B cell (primary cell): ENCODE results near the gene PKMYT1. TPM values are rescaled to one million over a fixed set of nuclear protein-coding genes. Genes with fewer than 3 reads are reported as not detected.
A peak's percentile ranks its signal among the peaks of the same experiment; 100 is the strongest.

Experiments
- ATAC-seq: fragments of 200-7000 bp; cut with Tn5 transposase; one replicate; pipeline ENCODE4 v1.10.0; 2021; ENCODE audit warnings: low read depth, mild to moderate bottlenecking, moderate number of reproducible peaks, moderate library complexity
- CTCF ChIA-PET: fragments of 350-600 bp; sonication (Branson Sonifier 250); formaldehyde crosslinking; loops from one replicate; lab custom pipeline; 2021; ENCODE audit warnings: antibody characterized with exemption, inconsistent platforms; lab: Charles Lee
- POLR2A ChIA-PET: fragments of 350-600 bp; sonication (Branson Sonifier 250); formaldehyde crosslinking; loops from one replicate; lab custom pipeline; 2021; ENCODE audit warnings: antibody characterized with exemption; lab: Charles Lee
- DNase-seq: peaks from one replicate; pipeline ENCODE4 v3.0.0; 2013
- H2AFZ ChIP-seq: 2 replicates; pipeline ENCODE4 v1.6.1; 2012; ENCODE audit warnings: mild to moderate bottlenecking, low read depth, low read length; ENCODE audit not compliant: insufficient read depth, poor library complexity, severe bottlenecking
- H3K27ac ChIP-seq, 2 donors: 1 replicate in 1 of 2; 2 replicates in 1 of 2; pipeline ENCODE4 v1.5.1; 2012 to 2013; ENCODE audit warnings: low read length in 2 of 2, mild to moderate bottlenecking in 2 of 2, moderate library complexity in 1 of 2
- H3K27me3 ChIP-seq, 4 experiments: fragments of 200-600 bp in 1 of 4; sonication (generic) in 1 of 4; replicated peaks in 1 of 4; 1 replicate in 2 of 4; 2 replicates in 2 of 4; pipeline versions ENCODE4 v1.6.1 to v1.7.0; 2013 to 2016; ENCODE audit warnings: low read length in 3 of 4, mild to moderate bottlenecking in 2 of 4, mixed read lengths in 1 of 4, moderate library complexity in 1 of 4; ENCODE audit not compliant: insufficient read depth in 4 of 4, control insufficient read depth in 3 of 4; ENCODE audit errors: control extremely low read depth in 1 of 4
- H3K36me3 ChIP-seq, 2 experiments: replicated peaks in 1 of 2; 1 replicate in 1 of 2; 2 replicates in 1 of 2; pipeline versions ENCODE4 v1.6.1 to v1.7.1; 2013; ENCODE audit warnings: low read length in 1 of 2; ENCODE audit not compliant: insufficient read depth in 2 of 2, control insufficient read depth in 1 of 2; ENCODE audit errors: control extremely low read depth in 1 of 2, extremely low read depth in 1 of 2
- H3K4me1 ChIP-seq, 2 donors: fragments of 200-600 bp in 1 of 2; sonication (generic) in 1 of 2; 1 replicate in 1 of 2; 2 replicates in 1 of 2; pipeline versions ENCODE4 v1.5.1 to v1.6.1; 2013 to 2017; ENCODE audit warnings: low read length in 2 of 2; ENCODE audit not compliant: control insufficient read depth in 2 of 2, insufficient read depth in 2 of 2
- H3K4me2 ChIP-seq: replicated peaks from 2 replicates; pipeline ENCODE3; 2012; ENCODE audit warnings: mild to moderate bottlenecking, low read depth, low read length; ENCODE audit not compliant: poor library complexity, severe bottlenecking
- H3K4me3 ChIP-seq, 5 experiments: fragments of 200-600 bp in 1 of 5; sonication (generic) in 1 of 5; 1 replicate in 3 of 5; 2 replicates in 2 of 5; pipeline versions ENCODE4 v1.5.1 to v1.7.0; 2011 to 2016; ENCODE audit warnings: low read length in 4 of 5, mild to moderate bottlenecking in 4 of 5, low read depth in 2 of 5, control low read depth in 1 of 5, moderate library complexity in 1 of 5; ENCODE audit not compliant: insufficient read depth in 1 of 5; ENCODE audit errors: control extremely low read depth in 1 of 5, extremely low read depth in 1 of 5
- H3K79me2 ChIP-seq: fragments of 200-600 bp; sonication (generic); one replicate; pipeline ENCODE4 v1.6.0; 2016; ENCODE audit warnings: low read length; ENCODE audit not compliant: control insufficient read depth, insufficient read depth
- H3K9ac ChIP-seq: fragments of 200-600 bp; sonication (generic); 2 replicates; pipeline ENCODE4 v1.6.1; 2017; ENCODE audit warnings: mild to moderate bottlenecking, low read length, moderate library complexity
- H3K9me3 ChIP-seq, 3 donors: one replicate each; pipeline versions ENCODE4 v1.6.1 to v1.7.1; 2013; ENCODE audit warnings: low read length in 2 of 3; ENCODE audit not compliant: control insufficient read depth in 2 of 3, insufficient read depth in 1 of 3; ENCODE audit errors: control extremely low read depth in 1 of 3
- H4K20me1 ChIP-seq: 2 replicates; pipeline ENCODE4 v1.6.0; 2012; ENCODE audit warnings: mild to moderate bottlenecking, low read length; ENCODE audit not compliant: insufficient read depth, control insufficient read depth, poor library complexity, severe bottlenecking
- H3K27ac Mint-ChIP-seq: one replicate; pipeline ENCODE4 v1.8.0; 2021; ENCODE audit warnings: mixed read lengths
- H3K27me3 Mint-ChIP-seq: one replicate; pipeline ENCODE4 v1.8.0; 2021; ENCODE audit warnings: mixed read lengths
- H3K4me1 Mint-ChIP-seq: one replicate; pipeline ENCODE4 v1.8.0; 2021; ENCODE audit warnings: mixed read lengths
- H3K4me3 Mint-ChIP-seq: one replicate; pipeline ENCODE4 v1.8.0; 2021; ENCODE audit warnings: mixed read lengths
- H3K9me3 Mint-ChIP-seq: one replicate; pipeline ENCODE4 v1.8.0; 2022; ENCODE audit warnings: mixed read lengths; ENCODE audit not compliant: insufficient read depth
- EZH2 ChIP-seq: IDR thresholded peaks from 2 replicates; pipeline ENCODE4 v1.6.1; 2012; ENCODE audit warnings: borderline replicate concordance, low read depth, mild to moderate bottlenecking, moderate library complexity, low read length; ENCODE audit not compliant: insufficient read depth, poor library complexity, severe bottlenecking
- WGBS: methylation state at CpG from one replicate; pipeline ENCODE4 v1.1.5; 2013; ENCODE audit warnings: missing lambda C conversion rate; ENCODE audit not compliant: insufficient coverage; 5-methylcytosine and 5-hydroxymethylcytosine counted together
- intact Hi-C: fragments of 100-400 bp; cut with micrococcal nuclease; formaldehyde crosslinking; loops from one replicate; pipeline ENCODE4 v1.10.0; 2022
- polyA plus RNA-seq: library from polyadenylated mRNA; depleted of rRNA; stranded (reverse); fragments of >200 nt; gene quantifications from 2 replicates; pipeline ENCODE4 v1.2.3, GENCODE V29; 2012
- total RNA-seq, 2 donors: library from RNA; stranded (reverse); fragments of 120-200 nt in 1 of 2; gene quantifications; 1 replicate in 1 of 2; 2 replicates in 1 of 2; pipeline versions ENCODE4 v1.2.3 to v1.2.4, GENCODE V29; 2013 to 2022
- TF ChIP-seq, protein P1 (sequence below): fragments of 200-600 bp; IDR thresholded peaks from one replicate; pipeline ENCODE4 v1.8.0; 2022; ENCODE audit warnings: antibody characterized with exemption, mild to moderate bottlenecking

PKMYT1 gene
- total and polyA plus RNA-seq, 2 donors (not counting 1 experiment from before 2014, with no cell fraction given): 0.67 to 2.6 TPM

DNA sequence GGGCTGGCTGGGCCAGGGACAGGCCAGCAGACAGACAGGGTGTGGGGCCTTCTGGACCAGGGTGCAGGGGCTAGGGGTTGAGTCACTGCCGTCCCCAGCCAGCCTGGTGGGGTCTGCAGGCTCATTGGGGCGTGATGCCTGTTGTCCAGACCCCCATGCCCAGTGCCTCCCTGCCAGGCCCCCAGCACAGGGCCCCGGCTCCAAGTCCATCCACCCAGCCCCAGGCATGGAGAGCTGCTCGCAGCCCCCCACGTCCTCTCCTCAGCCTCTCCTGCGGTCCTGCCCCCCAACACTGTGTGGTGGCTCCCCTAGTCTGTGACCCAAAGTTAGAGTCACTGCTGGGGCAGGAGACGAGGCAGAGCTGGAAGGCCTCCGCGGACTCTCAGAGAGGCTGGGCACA, 7.0 kb upstream of the PKMYT1 start:
- intact Hi-C loops: no loop called here
- Histone ChIP-seq H3K79me2 (no peaks in the 10 kb centered on the region), H4K20me1 (no peaks in the 10 kb centered on the region), H3K4me3 (no peak overlapping the region), H3K4me1 (peaks cover 8 to 17% of the 10 kb centered on the region in 2 donors), H3K27ac (no peak overlapping the region), H3K36me3 (no peaks in the 10 kb centered on the region), H3K4me2 (no peak overlapping the region), H3K9ac (no peak overlapping the region), H3K9me3 (no peaks in the 10 kb centered on the region), H3K27me3 (peaks cover 0 to 4% (median 0%) of the 10 kb centered on the region in 4 experiments), H2AFZ (no peak overlapping the region)
- POLR2A ChIA-PET: no interaction called here
- CTCF ChIA-PET: interaction anchor here (1.2 kb wide), 1 partner anchor 17 kb away, joined by 3 read pairs; no protein-coding TSS in a partner anchor
- H3K27me3 Mint-ChIP-seq: no peaks in the 10 kb centered on the region
- DNase-seq: no peak
- WGBS: 88% methylated on average over 9 of the region's 9 CpGs
- no peak for ATAC-seq
- H3K9me3 Mint-ChIP-seq: no peaks in the 10 kb centered on the region
- H3K27ac Mint-ChIP-seq: no peak overlapping the region
- TF ChIP-seq, protein P1, sequence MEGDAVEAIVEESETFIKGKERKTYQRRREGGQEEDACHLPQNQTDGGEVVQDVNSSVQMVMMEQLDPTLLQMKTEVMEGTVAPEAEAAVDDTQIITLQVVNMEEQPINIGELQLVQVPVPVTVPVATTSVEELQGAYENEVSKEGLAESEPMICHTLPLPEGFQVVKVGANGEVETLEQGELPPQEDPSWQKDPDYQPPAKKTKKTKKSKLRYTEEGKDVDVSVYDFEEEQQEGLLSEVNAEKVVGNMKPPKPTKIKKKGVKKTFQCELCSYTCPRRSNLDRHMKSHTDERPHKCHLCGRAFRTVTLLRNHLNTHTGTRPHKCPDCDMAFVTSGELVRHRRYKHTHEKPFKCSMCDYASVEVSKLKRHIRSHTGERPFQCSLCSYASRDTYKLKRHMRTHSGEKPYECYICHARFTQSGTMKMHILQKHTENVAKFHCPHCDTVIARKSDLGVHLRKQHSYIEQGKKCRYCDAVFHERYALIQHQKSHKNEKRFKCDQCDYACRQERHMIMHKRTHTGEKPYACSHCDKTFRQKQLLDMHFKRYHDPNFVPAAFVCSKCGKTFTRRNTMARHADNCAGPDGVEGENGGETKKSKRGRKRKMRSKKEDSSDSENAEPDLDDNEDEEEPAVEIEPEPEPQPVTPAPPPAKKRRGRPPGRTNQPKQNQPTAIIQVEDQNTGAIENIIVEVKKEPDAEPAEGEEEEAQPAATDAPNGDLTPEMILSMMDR: no peak
- no peak for TF ChIP-seq EZH2
- H3K4me3 Mint-ChIP-seq: no peak overlapping the region
- peaks cover 10% of the 10 kb centered on the region for H3K4me1 Mint-ChIP-seq

- H3K4me3 ChIP-seq: no peak overlapping the region
- DNase-seq (no peak), ATAC-seq (no peak)
- no peaks in the 10 kb centered on the region for H4K20me1 ChIP-seq
- POLR2A ChIA-PET: no interaction called here
- Mint-ChIP-seq H3K9me3 (no peaks in the 10 kb centered on the region), H3K4me1 (peaks cover 12% of the 10 kb centered on the region), H3K27me3 (no peaks in the 10 kb centered on the region), H3K27ac (peak overlapping the region; percentile 6), H3K4me3 (no peak overlapping the region)
- no peak overlapping the region for H3K9ac ChIP-seq
- no peaks in the 10 kb centered on the region for H3K79me2 ChIP-seq
- H3K27ac ChIP-seq: no peak overlapping the region
- H2AFZ ChIP-seq: no peak overlapping the region
- H3K9me3 ChIP-seq: no peaks in the 10 kb centered on the region
- 82% methylated on average over 16 of the region's 17 CpGs for WGBS
- H3K36me3 ChIP-seq: no peaks in the 10 kb centered on the region
- peaks cover 0 to 4% (median 0%) of the 10 kb centered on the region in 4 experiments for H3K27me3 ChIP-seq
- intact Hi-C loops: no loop called here
- peaks cover 8 to 21% of the 10 kb centered on the region in 2 donors for H3K4me1 ChIP-seq
- CTCF ChIA-PET: interaction anchor here (1.2 kb wide), 1 partner anchor 17 kb away, joined by 3 read pairs; no protein-coding TSS in a partner anchor
- TF ChIP-seq, protein P1: no peak
- TF ChIP-seq EZH2: no peak
- H3K4me2 ChIP-seq: no peak overlapping the region
Observed at GRCh38 chr16:2986623-2987188, 6.5 kb upstream of the PKMYT1 start.
